HG03571 (cell line): ENCODE results near the gene CCR7.
A peak's percentile ranks its signal among the peaks of the same experiment; 100 is the strongest.
"Not testable (repeated sequence)": the region's sequence is repeated elsewhere in the genome, so short reads cannot be mapped to it uniquely, and the experiment has no call there.

Source experiments
- ATAC-seq: cut with Tn5 transposase; IDR thresholded peaks from one replicate; pipeline ENCODE4 v1.9.1; 2021; ENCODE audit not compliant: unreplicated experiment

Gene CCR7

DNA sequence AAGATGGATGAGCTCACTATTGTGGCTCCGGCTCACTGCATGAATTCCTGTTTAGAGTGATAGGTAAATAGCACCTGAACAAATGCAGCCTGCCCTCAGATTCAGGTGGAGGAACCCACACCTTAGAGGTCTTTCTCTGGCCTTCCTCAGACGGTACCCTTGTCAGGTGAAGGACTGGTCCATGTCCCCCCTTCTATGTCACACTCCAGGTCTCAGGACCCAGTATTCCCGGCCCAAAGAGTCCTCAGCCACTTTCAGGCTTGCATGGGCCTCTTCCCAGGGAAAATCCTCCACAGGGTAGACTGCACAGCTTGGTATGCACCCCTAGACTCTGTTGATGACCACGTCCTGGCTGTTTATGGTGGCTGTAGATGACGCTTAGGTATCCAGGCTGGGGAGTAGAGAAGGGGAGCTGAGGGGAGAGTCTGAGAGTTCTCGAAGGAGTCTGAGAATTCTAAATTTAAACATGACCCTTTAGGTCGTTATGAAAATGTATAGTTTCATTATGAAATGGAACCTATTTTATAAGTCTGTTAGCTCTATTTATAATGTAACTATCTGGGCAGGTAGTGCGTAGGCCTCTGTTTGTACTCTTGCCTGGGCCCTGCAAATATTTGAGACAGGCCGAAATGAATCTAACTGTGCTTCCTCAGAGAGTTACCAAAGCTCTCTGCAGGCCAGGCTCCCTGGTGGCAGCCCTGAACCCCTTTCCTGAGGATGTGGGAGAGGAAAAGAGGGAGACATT, 32.5 kb upstream of the CCR7 start:
- ATAC-seq: no peak

DNA sequence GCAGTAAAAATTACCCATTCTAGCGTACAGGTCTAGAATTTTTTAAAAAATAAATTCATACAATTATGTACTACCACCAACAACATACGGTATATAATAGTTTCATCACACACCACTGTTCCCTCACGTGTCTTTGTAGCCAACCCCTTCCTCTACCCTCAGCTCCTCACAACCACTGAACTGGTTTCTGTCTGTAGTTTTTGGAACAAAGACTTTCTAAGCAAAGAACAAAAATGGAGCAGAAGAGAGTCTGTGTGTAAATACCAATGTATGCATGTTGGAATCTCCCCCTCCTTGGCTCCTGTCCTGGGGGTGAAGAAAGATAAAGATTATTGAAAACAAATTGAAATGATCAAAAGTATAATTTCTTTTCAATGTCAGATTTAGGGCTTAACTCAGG, 31.9 kb upstream of the CCR7 start:
- no peak for ATAC-seq

DNA sequence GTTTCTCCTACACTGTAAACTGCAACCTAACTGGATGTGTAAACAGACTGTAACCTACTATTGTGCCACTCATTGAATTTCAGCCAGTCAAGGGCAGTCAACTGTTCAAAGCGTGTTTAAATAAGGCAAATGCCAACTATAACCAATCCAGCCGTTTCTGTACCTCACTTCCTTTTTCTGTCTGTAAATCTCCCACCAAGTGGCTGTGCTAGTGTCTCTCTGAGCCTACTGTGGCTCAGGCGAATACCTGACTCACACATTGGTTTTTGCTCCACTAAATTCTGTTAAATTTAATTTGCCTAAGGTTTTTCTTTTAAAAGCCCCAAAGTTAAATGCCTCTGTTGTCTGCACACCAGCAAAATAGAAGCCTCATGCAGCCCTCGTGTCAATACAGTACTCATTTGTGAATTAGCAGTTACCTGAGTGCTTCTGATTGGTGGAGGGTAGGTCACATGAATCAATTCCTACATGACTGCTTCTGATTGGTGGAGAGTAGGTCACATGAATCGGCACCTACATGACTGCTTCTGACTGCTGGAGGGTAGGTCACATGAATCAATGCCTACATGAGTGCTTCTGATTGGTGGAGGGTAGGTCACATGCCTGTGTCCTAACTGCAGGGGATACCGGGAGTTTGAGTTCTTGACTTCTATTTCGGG, 31.1 kb upstream of the CCR7 start:
- ATAC-seq: no peak

DNA sequence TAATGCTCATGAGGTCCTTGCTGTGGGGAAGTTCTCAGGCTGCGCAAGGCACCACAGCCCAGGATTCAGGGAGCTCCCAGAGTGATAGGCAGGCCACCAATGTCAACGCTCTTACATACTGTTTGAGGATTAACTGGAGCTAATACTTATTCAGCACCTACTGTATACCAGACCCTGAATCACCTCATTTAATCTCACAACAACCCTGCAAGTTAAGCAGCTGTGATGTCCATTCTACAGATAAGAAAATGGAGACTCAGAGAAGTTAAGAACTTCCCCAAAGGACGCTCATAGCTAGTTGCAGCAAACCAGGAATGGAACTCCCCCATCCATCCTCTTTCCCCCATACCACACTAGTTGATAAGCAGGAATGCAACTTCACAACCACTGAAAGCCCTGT, 25.5 kb upstream of the CCR7 start:
- no peak for ATAC-seq

DNA sequence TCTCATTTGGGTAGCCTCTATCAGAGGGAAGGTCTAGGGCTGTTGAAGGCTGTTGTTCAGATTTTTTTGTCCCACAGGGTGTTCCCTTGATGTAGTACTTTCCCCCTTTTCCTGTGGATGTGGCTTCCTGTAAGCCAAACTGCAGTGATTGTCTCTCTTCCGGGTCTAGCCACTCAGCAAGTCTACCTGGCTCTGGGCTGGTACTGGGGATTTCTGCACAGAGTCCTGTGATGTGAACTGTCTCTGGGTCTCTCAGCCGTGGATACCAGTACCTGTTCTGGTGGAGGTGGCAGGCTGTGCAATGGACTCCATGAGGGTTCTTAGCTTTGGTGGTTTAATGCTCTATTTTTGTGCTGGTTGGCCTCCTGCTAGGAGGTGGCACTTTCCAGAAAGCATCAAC, 23.3 kb upstream of the CCR7 start:
- no peak for ATAC-seq

DNA sequence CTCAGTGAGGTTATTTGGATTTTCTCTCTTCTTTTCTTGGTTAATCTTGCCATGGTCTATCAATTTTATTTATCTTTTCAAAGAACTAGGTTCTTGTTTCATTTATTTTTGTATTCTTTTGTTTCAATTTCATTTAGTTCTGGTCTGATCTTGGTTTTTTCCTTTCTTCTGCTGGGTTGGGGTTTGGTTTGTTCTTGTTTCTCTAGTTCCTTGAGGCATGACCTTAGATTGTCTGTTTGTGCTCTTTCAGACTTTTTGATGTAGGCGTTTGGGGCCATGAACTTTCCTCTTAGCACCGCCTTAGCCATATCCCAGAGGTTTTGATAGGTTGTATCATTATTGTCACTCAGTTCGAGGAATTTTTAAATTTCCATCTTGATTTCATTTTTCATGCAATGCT, 21.0 kb upstream of the CCR7 start:
- ATAC-seq: not testable (repeated sequence)

DNA sequence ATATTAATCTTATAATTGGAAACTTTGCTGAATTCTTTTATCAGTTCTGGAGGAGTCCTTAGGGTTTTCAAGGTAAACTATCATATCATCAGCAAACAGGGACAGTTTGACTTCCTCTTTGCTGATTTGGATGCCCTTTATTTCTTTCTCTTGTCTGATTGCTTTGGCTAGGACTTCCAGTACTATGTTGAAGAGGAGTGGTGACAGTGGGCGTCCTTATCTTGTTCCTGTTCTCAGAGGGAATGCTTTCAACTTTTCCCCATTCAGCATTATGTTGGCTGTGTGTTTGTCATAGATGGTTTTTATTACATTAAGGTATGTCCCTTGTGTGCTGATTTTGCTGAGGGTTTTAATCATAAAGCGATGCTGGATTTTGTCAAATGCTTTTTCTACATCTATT, 19.7 kb upstream of the CCR7 start:
- not testable (repeated sequence) for ATAC-seq

DNA sequence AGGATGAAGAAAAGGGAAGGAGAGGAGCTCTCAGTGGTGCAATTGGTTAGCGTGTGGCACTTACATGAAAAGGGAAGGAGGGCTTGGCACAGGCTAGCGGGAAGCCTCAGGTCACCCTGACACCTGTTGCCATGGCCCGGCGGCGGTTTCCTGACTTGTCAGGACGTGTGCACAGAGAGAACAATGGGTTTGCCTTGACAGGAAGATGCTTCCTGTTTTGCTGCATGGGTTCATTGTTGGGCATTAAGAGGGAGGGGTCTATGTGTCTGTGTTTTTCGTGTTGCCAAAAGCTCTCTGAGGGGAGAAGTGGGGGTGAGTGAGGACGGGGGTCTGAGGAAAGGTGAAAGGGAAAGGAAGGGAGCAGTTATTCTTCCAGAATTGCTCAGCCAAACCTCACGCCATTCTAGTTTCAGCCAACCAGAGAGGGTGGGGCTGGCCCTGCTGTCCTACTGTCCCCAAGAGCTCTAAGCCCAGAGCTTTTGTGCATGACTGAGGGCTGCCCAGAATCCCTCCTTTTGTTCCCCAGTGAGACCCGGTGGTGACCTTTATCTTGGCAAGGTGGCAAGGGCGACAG, 17.1 kb upstream of the CCR7 start:
- ATAC-seq: peak; percentile 77

DNA sequence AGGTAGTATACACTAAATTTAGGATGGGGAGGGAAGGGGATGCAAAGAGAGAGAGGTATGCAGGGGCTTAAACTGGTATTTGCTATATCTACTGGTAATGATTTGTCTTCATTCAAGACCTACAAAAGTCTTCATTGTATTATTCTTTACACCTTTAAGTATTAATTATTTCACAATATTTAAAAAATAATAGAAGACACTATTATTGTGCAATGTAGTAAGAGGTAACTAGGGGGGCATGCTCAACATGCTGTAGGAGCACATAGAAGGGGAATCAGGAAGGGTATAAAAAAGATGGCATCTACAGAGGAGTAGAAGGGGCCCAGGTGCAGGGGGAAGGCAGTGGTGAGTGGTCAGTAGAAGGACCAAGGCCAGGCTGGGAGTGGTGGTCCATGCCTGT, 14.9 kb upstream of the CCR7 start:
- ATAC-seq: no peak

DNA sequence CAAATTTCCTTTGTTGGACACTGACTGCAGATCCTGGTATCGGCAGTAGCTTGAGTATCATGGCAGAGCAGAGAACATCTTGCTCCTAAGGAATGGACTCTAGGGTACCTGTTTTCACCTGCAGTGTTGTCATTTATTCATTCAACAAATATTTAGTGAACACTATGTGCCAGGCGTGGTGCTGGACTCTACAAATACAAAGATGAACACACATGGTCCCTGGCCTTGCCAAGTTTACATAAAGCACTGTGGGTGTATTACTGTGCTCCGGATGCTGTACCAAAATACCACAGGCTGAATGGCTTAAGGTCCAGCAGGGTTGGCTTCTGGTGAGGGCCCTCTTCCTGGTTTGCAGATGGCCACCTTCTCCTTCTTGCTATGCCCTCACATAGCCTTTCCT, 14.2 kb upstream of the CCR7 start:
- no peak for ATAC-seq

DNA sequence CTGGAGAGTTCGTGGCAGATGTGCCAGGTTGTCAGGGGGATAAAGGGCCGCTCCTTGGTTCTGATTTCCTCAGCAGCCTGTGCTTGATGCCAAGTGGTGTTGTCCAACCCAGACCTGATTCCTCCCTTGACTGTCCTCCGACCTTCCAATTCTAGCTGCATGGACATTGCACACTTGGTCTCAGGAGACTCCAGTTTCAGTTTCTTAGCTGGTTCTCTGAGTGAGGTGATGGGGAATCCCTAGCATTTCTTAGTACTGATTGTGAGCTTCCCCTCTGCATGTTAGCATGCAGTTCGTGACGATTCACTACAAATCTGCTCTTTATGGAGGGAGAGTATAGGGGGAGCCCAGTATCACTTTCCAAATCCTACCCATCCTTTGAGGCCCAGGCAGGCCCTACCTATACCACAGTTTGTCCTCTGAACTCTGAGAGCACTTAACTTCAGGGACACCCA, 12.4 kb upstream of the CCR7 start:
- peak; percentile 43 for ATAC-seq

DNA sequence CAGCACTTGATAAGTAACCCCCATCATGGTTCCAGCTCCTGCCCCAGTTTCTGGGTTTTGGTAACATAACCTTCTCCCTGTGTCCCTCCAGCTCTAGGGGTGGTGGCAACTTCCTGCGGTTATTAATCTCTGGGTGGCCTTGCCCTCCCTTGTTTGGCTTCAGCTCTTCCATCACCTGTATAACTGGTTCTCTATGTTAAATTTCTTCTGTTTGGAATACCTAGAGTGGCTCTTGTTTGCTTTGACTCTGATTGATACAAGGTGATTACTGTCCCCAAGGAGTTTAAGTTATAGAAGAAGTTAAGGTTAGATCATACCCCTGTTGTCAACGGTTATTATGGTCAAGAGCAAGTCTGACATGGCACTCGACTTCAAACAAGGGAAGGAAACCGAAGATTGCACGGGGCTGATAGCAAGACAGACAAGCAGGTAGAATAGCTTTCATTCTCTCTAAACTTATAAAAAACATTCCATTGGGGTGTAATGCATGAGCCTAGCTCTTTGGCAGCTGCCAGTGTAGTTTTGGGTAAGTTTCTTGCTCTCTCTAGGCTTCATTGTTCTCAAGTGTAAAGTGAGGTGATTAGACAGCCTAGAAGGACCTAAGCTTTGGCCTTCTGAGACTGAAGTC, 11.0 kb upstream of the CCR7 start:
- no peak for ATAC-seq

DNA sequence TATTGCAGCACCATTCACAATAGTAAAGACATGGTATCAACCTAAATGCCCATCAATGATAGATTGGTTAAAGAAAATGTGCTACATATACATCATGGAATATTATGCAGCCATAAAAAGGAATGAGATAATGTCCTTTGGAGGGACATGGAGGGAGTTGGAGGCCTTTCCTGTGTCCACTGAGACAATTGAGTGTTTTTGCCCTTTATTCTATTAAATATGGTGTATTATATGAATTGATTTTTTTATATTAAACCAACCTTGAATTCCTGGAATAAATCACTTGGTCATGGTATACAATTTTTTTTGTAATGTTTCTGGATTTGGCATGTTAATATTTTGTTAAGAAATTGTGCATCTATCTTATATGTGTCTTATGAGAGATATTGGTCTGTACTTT, 9.0 kb upstream of the CCR7 start:
- no peak for ATAC-seq

DNA sequence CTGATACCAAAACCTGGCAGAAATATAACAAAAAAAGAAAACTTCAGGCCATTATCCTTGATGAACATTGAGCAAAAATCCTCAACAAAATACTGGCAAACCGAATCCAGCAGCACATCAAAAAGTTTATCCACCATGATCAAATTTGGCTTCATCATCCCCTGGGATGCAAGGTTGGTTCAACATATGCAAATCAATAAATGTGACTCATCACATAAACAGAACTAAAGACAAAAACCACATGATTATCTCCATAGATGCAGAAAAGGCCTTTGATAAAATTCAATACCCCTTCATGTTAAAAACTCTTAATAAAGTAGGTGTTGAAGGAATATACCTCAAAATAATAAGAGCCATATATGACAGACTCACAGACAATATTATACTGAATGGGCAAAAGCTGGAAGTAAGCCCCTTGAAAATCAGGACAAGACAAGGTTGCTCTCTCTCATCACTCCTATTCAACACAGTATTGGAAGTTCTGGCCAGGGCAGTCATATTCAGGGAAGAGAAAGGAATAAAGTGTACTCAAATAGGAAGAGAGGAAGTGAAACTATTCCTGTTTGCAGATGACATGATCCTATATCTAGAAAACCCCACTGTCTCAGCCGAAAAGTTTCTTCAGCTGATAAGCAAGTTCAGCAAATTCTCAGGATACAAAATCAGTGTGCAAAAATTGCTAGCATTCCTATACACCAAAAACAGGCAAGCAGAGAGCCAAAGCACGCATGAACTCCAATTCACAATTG, 7.1 kb upstream of the CCR7 start:
- not testable (repeated sequence) for ATAC-seq

DNA sequence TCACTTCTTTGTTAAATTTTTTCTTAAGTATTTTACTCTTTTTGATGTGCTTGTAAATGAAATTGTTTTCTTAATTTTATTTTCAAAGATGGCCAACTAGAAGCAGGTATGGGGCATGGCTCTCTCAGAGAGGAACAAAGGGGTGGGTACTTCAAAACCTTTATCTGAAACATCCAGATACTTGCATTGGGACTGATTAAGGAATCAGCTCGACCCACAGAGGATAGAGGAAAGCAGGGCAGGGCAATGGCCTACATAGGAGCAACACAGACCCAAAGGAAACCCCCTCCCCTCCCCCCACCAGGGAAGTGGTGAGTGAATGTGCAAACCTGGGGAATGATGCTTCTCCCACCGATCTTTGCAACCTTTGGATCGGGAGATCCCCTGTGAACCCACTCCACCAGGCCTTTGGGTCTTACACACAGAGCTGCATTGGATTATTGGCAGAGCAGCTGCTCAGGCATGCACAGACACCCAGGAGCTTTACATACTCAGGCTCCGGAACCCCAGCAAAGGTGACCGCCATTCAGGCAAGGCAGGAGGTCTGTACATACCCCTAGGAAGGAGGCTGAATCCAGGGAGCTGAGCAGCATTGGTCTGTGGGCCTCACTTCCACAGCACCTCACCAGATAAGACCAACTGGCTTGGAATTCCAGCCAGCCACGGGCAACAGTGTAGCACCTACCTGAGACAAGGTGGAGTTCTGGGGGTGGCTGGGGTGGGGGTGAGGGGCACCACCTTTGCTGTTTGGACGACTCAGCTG, 3.0 kb upstream of the CCR7 start:
- no peak for ATAC-seq

DNA sequence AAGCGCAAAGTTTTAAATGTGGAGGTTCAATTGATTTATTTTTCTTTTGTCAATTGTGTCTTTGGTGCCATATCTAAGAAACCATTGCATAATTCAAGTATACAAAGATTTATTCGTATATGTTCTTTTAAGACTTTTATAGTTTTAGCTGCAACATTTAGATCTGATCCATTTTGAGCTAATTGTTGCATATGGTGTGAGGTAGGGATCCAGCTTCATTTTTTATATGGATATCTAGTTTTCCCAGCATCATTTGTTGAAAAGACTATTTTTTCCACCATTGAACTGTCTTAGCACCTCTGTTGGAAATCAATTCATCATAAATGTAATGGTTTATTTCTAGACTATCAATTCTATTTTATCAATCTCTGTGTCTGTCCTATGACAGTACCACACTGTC, 2.1 kb upstream of the CCR7 start:
- no peak for ATAC-seq

DNA sequence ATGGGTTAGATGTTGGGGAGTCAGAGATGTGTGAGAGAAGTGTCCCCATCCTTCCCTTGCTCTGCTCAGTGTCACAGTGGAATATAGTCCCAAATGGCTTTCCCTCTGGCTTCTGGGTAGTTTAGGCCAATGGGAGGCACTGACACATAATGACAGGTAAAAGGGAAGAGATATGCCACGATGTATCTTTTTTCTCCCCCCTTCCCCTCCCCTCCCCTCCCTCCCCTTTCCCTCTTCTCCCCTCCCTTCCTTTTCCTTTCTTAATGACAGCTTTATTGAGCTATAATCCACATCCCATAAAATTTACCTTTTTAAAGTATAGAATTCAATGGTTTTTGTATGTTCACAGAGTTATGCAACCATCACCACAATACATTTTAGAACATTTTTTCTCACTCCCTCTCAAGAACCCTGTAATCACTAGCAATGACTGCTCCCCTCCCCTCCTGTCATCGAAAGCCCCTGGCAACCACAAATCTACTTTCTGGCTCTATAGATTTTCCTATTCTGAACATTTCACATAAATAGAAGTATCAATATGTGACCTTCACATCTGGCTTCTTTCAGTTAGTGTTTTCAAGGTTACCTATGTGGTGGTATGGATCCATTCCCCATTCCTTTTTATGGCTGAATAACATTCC, 617 bp upstream of the CCR7 start:
- no peak for ATAC-seq

DNA sequence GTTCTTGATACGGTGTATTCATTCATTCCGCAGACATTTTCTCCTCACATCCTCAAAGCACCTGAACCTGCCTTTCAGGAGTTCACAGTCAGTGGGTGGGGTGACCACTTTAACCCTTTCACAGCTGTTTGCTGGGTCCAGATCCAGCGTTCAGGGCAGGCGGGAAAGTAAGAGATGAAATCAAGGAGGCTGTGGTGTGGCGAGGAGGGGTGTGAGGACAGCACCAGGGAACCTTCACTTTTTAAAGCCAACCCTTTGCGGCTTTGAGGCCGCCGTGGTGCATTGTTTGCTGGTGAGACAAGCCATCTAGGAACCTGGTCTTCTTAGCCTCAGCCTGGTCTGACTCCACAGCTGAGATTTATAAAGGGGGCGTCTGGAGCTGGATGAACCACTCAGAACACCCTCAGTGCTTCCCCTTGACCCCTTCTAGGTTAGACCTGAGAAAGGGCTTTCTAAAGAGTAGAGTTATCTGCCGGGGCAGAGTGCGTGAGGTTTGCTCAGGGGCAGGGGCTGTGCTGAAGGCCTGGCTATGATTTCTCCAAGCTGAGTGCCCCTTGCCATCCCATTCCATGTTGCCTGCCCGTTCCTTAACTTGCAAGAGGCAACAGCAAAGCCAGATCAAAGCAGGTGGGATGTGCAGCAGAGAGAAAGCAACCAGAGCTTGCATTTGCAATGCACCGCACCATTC, 933 bp downstream of the CCR7 start:
- no peak for ATAC-seq

DNA sequence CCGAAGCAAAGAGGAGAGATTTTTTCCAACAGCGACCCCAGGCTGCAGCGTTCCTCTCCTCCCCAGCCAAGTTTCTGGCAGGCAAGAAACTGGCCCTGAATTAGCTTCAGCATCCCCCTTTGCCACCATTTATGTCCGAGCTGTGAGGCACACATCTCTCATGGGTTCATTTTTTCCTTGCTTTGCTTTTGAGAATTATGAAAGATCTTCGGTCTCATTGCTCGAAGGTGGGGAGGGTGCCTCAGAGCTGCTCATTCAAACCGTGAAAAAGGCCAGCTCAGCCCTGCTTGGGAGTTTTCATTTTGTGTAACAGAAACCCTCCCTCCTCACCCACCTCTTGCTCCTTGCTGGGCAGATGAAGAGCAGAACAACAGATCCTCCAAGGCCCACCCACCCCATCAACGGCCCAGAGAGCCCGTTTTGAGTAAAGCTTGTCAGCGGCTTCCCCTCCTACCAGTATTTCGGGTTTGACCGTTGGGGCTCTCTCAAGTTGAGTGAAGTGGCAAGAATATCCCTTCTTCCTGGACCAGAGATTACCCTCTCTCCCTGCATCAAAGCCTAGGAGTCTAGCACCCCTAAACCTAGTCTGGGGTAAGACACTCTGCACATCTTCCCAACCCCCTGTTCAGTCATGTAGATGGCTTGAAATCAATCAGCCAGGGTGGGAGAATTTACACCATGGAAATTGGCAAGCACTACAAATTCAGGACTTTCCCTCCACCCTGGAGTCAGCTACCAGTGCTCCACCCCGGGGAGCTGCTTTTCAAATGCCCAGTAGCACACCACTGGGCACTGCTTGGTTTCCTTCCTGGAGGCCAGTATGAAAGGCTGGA, 1.8 kb downstream of the CCR7 start:
- no peak for ATAC-seq
